Measurements from ENCODE around the gene COL4A2.

DNA sequence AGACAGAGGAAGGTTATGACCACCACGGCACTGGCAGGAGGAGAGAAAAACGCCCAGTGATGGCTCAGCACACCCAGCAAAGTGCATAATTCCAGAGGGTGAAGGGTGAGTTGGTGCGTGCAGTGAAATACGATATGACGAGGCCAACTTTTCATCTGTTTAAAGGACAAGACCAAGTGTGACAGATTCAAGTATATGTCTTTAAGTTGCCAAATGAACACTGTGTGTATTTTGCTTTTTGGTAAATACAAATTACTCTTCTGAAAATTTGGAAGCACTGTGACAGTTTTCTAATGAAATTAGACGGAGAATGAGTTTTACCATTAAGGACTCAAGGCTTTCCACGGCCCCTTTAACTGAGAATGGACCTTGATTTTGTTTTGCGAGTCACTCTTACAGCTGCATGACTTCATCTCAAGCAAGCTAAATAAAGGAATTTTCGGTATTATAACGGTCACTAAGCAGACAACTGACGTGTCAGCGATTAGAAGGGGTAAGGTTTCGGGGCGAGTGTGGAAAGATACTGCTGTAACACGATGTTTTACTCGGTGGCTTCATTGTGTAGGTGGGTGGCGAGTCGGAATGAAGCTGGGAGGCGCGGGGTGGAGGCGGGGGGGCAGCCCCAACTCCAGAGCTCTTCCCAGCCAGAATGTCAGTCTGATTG is 22.8 kb downstream of the COL4A2 start:
- TF ChIP-seq POLR2A (IDR thresholded peaks at IDR 0.05) = no peak
- TF ChIP-seq, protein P1, sequence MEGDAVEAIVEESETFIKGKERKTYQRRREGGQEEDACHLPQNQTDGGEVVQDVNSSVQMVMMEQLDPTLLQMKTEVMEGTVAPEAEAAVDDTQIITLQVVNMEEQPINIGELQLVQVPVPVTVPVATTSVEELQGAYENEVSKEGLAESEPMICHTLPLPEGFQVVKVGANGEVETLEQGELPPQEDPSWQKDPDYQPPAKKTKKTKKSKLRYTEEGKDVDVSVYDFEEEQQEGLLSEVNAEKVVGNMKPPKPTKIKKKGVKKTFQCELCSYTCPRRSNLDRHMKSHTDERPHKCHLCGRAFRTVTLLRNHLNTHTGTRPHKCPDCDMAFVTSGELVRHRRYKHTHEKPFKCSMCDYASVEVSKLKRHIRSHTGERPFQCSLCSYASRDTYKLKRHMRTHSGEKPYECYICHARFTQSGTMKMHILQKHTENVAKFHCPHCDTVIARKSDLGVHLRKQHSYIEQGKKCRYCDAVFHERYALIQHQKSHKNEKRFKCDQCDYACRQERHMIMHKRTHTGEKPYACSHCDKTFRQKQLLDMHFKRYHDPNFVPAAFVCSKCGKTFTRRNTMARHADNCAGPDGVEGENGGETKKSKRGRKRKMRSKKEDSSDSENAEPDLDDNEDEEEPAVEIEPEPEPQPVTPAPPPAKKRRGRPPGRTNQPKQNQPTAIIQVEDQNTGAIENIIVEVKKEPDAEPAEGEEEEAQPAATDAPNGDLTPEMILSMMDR (IDR thresholded peaks at IDR 0.05) = no peak
